H1 (cell line): ENCODE results near the gene NXN. TPM values are rescaled to one million over a fixed set of nuclear protein-coding genes. Genes with fewer than 3 reads are reported as not detected.

Source experiments
- CTCF ChIA-PET: fragments of 300-600 bp; sonication (Branson Sonifier 250); formaldehyde crosslinking; loops from one replicate; lab custom pipeline; 2021; ENCODE audit not compliant: partially characterized antibody; lab: Charles Lee
- POLR2A ChIA-PET: fragments of 300-600 bp; sonication (Branson Sonifier 250); formaldehyde crosslinking; loops from one replicate; lab custom pipeline; 2021; ENCODE audit warnings: inconsistent platforms; ENCODE audit not compliant: partially characterized antibody; lab: Charles Lee
- DNase-seq, 2 experiments: peaks; one replicate each; pipeline versions ENCODE4 v3.0.0 to v3.0.0-alpha.2; 2010 to 2022; ENCODE audit warnings: low spot score in 2 of 2, low read depth in 1 of 2, mixed read lengths in 1 of 2
- FAIRE-seq: peaks from 2 replicates; lab custom pipeline; 2011; peaks lifted over from hg19 to GRCh38; lab: Jason Lieb, UNC
- H2AFZ ChIP-seq: 2 replicates; pipeline ENCODE4 v1.8.1; 2012; ENCODE audit warnings: low read length, inconsistent platforms
- H2AK5ac ChIP-seq: 2 replicates; pipeline ENCODE4 v1.6.1; 2013; ENCODE audit warnings: low read depth, low read length
- H2BK120ac ChIP-seq: replicated peaks from 2 replicates; pipeline ENCODE3; 2013; ENCODE audit warnings: low read depth, low read length, inconsistent platforms
- H2BK12ac ChIP-seq: 2 replicates; pipeline ENCODE4 v1.6.1; 2013; ENCODE audit warnings: low read depth, low read length
- H2BK15ac ChIP-seq: 2 replicates; pipeline ENCODE4 v1.6.1; 2013; ENCODE audit warnings: low read length
- H2BK20ac ChIP-seq: 2 replicates; pipeline ENCODE4 v1.6.1; 2013; ENCODE audit warnings: low read length
- H2BK5ac ChIP-seq: 2 replicates; pipeline ENCODE4 v1.6.1; 2013; ENCODE audit warnings: low read depth, low read length
- H3K14ac ChIP-seq: 2 replicates; pipeline ENCODE4 v1.6.1; 2013; ENCODE audit warnings: inconsistent platforms; ENCODE audit not compliant: insufficient read length
- H3K18ac ChIP-seq: 2 replicates; pipeline ENCODE4 v1.6.1; 2013; ENCODE audit warnings: low read length; ENCODE audit errors: extremely low read depth
- H3K23ac ChIP-seq: 2 replicates; pipeline ENCODE4 v1.6.1; 2013; ENCODE audit warnings: inconsistent platforms; ENCODE audit not compliant: insufficient read length
- H3K23me2 ChIP-seq: 2 replicates; pipeline ENCODE4 v1.6.1; 2013; ENCODE audit warnings: low read depth, low read length
- H3K27ac ChIP-seq: 2 replicates; pipeline ENCODE4 v1.6.1; 2011; ENCODE audit warnings: low read depth, low read length, inconsistent platforms
- H3K27me3 ChIP-seq, 4 experiments: replicated peaks in 1 of 4; 1 replicate in 1 of 4; 2 replicates in 3 of 4; pipeline versions ENCODE4 v1.6.1 to v1.8.1; 2011 to 2013; ENCODE audit warnings: low read length in 3 of 4, mild to moderate bottlenecking in 3 of 4, inconsistent platforms in 2 of 4, mixed read lengths in 2 of 4, moderate library complexity in 1 of 4; ENCODE audit not compliant: control insufficient read depth in 3 of 4, insufficient read depth in 3 of 4; ENCODE audit errors: extremely low read depth in 1 of 4
- H3K36me3 ChIP-seq, 4 experiments: 2 replicates each; pipeline versions ENCODE4 v1.6.1 to v1.8.1; 2011 to 2013; ENCODE audit warnings: mild to moderate bottlenecking in 4 of 4, low read length in 3 of 4, moderate library complexity in 2 of 4, control low read depth in 1 of 4, inconsistent platforms in 1 of 4; ENCODE audit not compliant: insufficient read depth in 4 of 4, control insufficient read depth in 2 of 4
- H3K4ac ChIP-seq: replicated peaks from 2 replicates; pipeline ENCODE3; 2013; ENCODE audit warnings: low read length, low read depth, mixed read lengths, inconsistent platforms; ENCODE audit not compliant: insufficient read length
- H3K4me1 ChIP-seq, 4 experiments: replicated peaks in 1 of 4; 1 replicate in 1 of 4; 2 replicates in 3 of 4; pipeline versions ENCODE4 v1.6.1 to v1.8.1; 2011 to 2013; ENCODE audit warnings: low read length in 3 of 4, inconsistent platforms in 2 of 4, mixed read lengths in 1 of 4; ENCODE audit not compliant: insufficient read depth in 4 of 4, control insufficient read depth in 3 of 4
- H3K4me2 ChIP-seq, 2 experiments: 2 replicates each; pipeline versions ENCODE4 v1.6.1 to v1.8.1; 2011 to 2013; ENCODE audit warnings: low read depth in 2 of 2, low read length in 2 of 2, control low read depth in 1 of 2, inconsistent platforms in 1 of 2, mild to moderate bottlenecking in 1 of 2; ENCODE audit not compliant: insufficient read depth in 1 of 2
- H3K4me3 ChIP-seq, 4 experiments: fragments of 200-600, 300-600 bp in 1 of 4; sonication (generic), shearing (Covaris generic), sonication (Bioruptor Twin) in 1 of 4; 2 replicates each; pipeline versions ENCODE4 v1.5.1 to v1.8.1; 2011 to 2016; ENCODE audit warnings: low read length in 4 of 4, low read depth in 3 of 4, control low read depth in 2 of 4, inconsistent platforms in 2 of 4, mild to moderate bottlenecking in 2 of 4, mixed read lengths in 1 of 4, moderate library complexity in 1 of 4; ENCODE audit not compliant: insufficient read depth in 2 of 4; ENCODE audit errors: extremely low read depth in 1 of 4
- H3K56ac ChIP-seq: replicated peaks from 2 replicates; pipeline ENCODE3; 2013; ENCODE audit warnings: low read depth, mild to moderate bottlenecking, mixed read lengths, low read length, inconsistent platforms; ENCODE audit not compliant: insufficient read length
- H3K79me1 ChIP-seq: 2 replicates; pipeline ENCODE4 v1.6.1; 2013; ENCODE audit warnings: low read depth, low read length, control low read depth
- H3K79me2 ChIP-seq, 2 experiments: 2 replicates each; pipeline versions ENCODE4 v1.6.1 to v1.8.1; 2012 to 2013; ENCODE audit warnings: low read length in 2 of 2, mild to moderate bottlenecking in 2 of 2, inconsistent platforms in 1 of 2; ENCODE audit not compliant: insufficient read depth in 2 of 2, control insufficient read depth in 1 of 2
- H3K9ac ChIP-seq, 4 experiments: replicated peaks in 1 of 4; 1 replicate in 1 of 4; 2 replicates in 3 of 4; pipeline versions ENCODE4 v1.6.1 to v1.8.1; 2011 to 2013; ENCODE audit warnings: low read depth in 3 of 4, low read length in 3 of 4, control low read depth in 2 of 4, mild to moderate bottlenecking in 2 of 4, moderate library complexity in 2 of 4, inconsistent platforms in 1 of 4; ENCODE audit errors: extremely low read depth in 1 of 4
- H3K9me3 ChIP-seq, 2 experiments: 2 replicates each; pipeline versions ENCODE4 v1.6.1 to v1.8.1; 2012 to 2013; ENCODE audit warnings: mild to moderate bottlenecking in 2 of 2, moderate library complexity in 2 of 2, control low read depth in 1 of 2, inconsistent platforms in 1 of 2, low read depth in 1 of 2, low read length in 1 of 2, mixed read lengths in 1 of 2; ENCODE audit not compliant: insufficient read depth in 2 of 2
- H4K20me1 ChIP-seq, 2 experiments: replicated peaks in 1 of 2; 2 replicates each; pipeline versions ENCODE3 to v1.8.1; 2011 to 2013; ENCODE audit warnings: inconsistent platforms in 2 of 2, low read length in 2 of 2, mild to moderate bottlenecking in 1 of 2; ENCODE audit not compliant: insufficient read depth in 2 of 2, control insufficient read depth in 1 of 2
- H4K5ac ChIP-seq: 2 replicates; pipeline ENCODE4 v1.6.1; 2013; ENCODE audit warnings: low read length, low read depth, mixed read lengths, inconsistent platforms; ENCODE audit not compliant: insufficient read length
- H4K8ac ChIP-seq: 2 replicates; pipeline ENCODE4 v1.8.0; 2013; ENCODE audit warnings: mild to moderate bottlenecking, moderate library complexity, low read length, inconsistent platforms; ENCODE audit not compliant: insufficient read depth; ENCODE audit errors: extremely low read depth
- H4K91ac ChIP-seq: replicated peaks from 2 replicates; pipeline ENCODE3; 2013; ENCODE audit warnings: low read length, mixed read lengths, inconsistent platforms; ENCODE audit not compliant: insufficient read length
- EP300 ChIP-seq, 2 experiments: IDR thresholded peaks; 1 replicate in 1 of 2; 2 replicates in 1 of 2; pipeline ENCODE4 v1.6.1; 2011 to 2012; ENCODE audit warnings: low read depth in 2 of 2, low read length in 2 of 2, mild to moderate bottlenecking in 2 of 2, borderline replicate concordance in 1 of 2, inconsistent platforms in 1 of 2, moderate library complexity in 1 of 2
- FOSL1 ChIP-seq: IDR thresholded peaks from 2 replicates; pipeline ENCODE4 v1.6.1; 2011; ENCODE audit warnings: mild to moderate bottlenecking, low read depth, low read length, moderate library complexity; ENCODE audit not compliant: insufficient read depth
- RBBP5 ChIP-seq: IDR thresholded peaks from 2 replicates; pipeline ENCODE4 v1.7.1; 2012; ENCODE audit warnings: low read depth, mild to moderate bottlenecking, inconsistent platforms, low read length, moderate library complexity, borderline replicate concordance
- SAP30 ChIP-seq: fragments of 300-600 bp; sonication (generic); IDR thresholded peaks from 2 replicates; pipeline ENCODE4 v1.7.1; 2012; ENCODE audit warnings: low read length, moderate library complexity, mild to moderate bottlenecking, inconsistent platforms; ENCODE audit not compliant: insufficient read depth, insufficient replicate concordance
- SP4 ChIP-seq: IDR thresholded peaks from 2 replicates; pipeline ENCODE4 v1.6.1; 2012; ENCODE audit warnings: low read length, inconsistent platforms
- USF2 ChIP-seq: IDR thresholded peaks from 2 replicates; pipeline ENCODE4 v1.6.1; 2011; ENCODE audit warnings: low read length, improper control_type of control experiment
- WGBS, 2 experiments: shearing (Covaris generic) in 1 of 2; methylation state at CpG; one replicate each; pipeline versions ENCODE4 v1.1.6 to v1.1.7; 2013 to 2015; ENCODE audit warnings: low lambda C conversion rate in 2 of 2, mixed read lengths in 2 of 2, inconsistent platforms in 1 of 2, low coverage in 1 of 2, missing lambda C conversion rate in 1 of 2; ENCODE audit not compliant: insufficient replicate concordance in 2 of 2, insufficient coverage in 1 of 2, insufficient read length in 1 of 2; ENCODE audit errors: extremely low coverage in 1 of 2, missing lambda C conversion rate in 1 of 2; 5-methylcytosine and 5-hydroxymethylcytosine counted together
- polyA plus RNA-seq, 7 experiments: library from polyadenylated mRNA; depleted of rRNA in 3 of 7; stranded (reverse) in 5 of 7; unstranded in 2 of 7; fragments of >200 nt in 5 of 7; fragments of 200-250 nt in 2 of 7; gene quantifications; 1 replicate in 5 of 7; 2 replicates in 1 of 7; 4 replicates in 1 of 7; pipeline versions ENCODE4 v1.2.1 to v1.2.3, GENCODE V29; 2011 to 2013; ENCODE audit warnings: missing spikeins in 2 of 7, mixed read lengths in 2 of 7
- total RNA-seq: library from RNA; stranded (reverse); fragmentation: NEBNext Ultra II Directional; extraction: Animal tissue kit (Norgen Biotek cat#: 25700); gene quantifications from 2 replicates; pipeline ENCODE4 v1.2.1, GENCODE V29; 2021

NXN gene
- total and polyA plus RNA-seq, 2 of the 8 experiments (the other 6 are each of a cell fraction or from before 2014, with no cell fraction given) = 94.1 to 107 TPM

- no peak for DNase-seq
- Histone ChIP-seq H3K27me3 (no peaks in the 10 kb centered on the region; a peak in 1 of 7 replicates), H2AFZ (no peak overlapping the region), H4K91ac (no peak overlapping the region), H3K9ac (no peak overlapping the region), H3K4me1 (peaks cover 0 to 3% (median 0%) of the 10 kb centered on the region in 4 experiments; a peak in 2 of 7 replicates), H3K36me3 (no peaks in the 10 kb centered on the region), H3K18ac (no peak overlapping the region), H3K27ac (no peak overlapping the region), H3K9me3 (no peaks in the 10 kb centered on the region), H2BK12ac (no peak overlapping the region), H3K23ac (no peak overlapping the region), H3K4ac (no peak overlapping the region), H2BK120ac (no peak overlapping the region), H4K5ac (no peak overlapping the region), H3K4me3 (no peak overlapping the region), H2AK5ac (no peak overlapping the region), H2BK15ac (no peak overlapping the region), H3K79me2 (peaks cover 0 to 28% of the 10 kb centered on the region in 2 experiments; a peak in 1 of 4 replicates), H4K20me1 (peaks cover 5 to 6% of the 10 kb centered on the region in 2 experiments), H3K79me1 (peaks cover 4% of the 10 kb centered on the region; the same call in 1 of the 2 replicates), H3K14ac (no peak overlapping the region), H3K4me2 (no peak overlapping the region), H2BK20ac (no peak overlapping the region), H3K23me2 (no peaks in the 10 kb centered on the region), H4K8ac (no peak overlapping the region), H3K56ac (no peak overlapping the region), H2BK5ac (no peak overlapping the region)
- CTCF ChIA-PET = interaction anchor here (0.6 to 2.0 kb wide), 5 partner anchors 9 to 125 kb away, joined by 3 to 9 read pairs (median 5); no protein-coding TSS in a partner anchor
- FAIRE-seq = no peak
- POLR2A ChIA-PET = interaction anchor here (1.0 to 1.8 kb wide), 2 partner anchors 13 to 19 kb away, joined by 3 to 4 read pairs; no protein-coding TSS in a partner anchor
- WGBS, 2 experiments = 95% methylated on average over 6 of the region's 7 CpGs; no CpG with 5 or more reads in 1 of the 2 experiments
- no peak for TF ChIP-seq EP300 (IDR thresholded peaks at IDR 0.05; ENCODE audit: borderline replicate concordance in 1 of 2, low read depth in 2 of 2, low read length in 2 of 2)
- no peak for TF ChIP-seq RBBP5
- no peak for TF ChIP-seq SP4
- TF ChIP-seq SAP30 = no peak
- TF ChIP-seq USF2 = no peak
- no peak for TF ChIP-seq FOSL1
Observed at GRCh38 chr17:856149-856548, 123.4 kb downstream of the NXN start.
